Sciatic nerve (tissue), 2 donors: ENCODE data around the gene AQP7. TPM values are rescaled to one million over a fixed set of nuclear protein-coding genes. Genes with fewer than 3 reads are reported as not detected.
"Not testable (repeated sequence)": the region's sequence is repeated elsewhere in the genome, so short reads cannot be mapped to it uniquely, and the experiment has no call there.

Source experiments
- ATAC-seq: fragments of 200-7000 bp; cut with Tn5 transposase; one replicate; pipeline ENCODE4 v1.9.1; 2020; ENCODE audit warnings: mild to moderate bottlenecking, moderate library complexity
- DNase-seq: peaks from one replicate; pipeline ENCODE4 v3.0.0-alpha.2; 2020; ENCODE audit warnings: low spot score
- intact Hi-C: fragments of 100-400 bp; cut with DNase I; formaldehyde crosslinking; loops from one replicate; pipeline ENCODE4 v1.14.2; 2022
- total RNA-seq: library from RNA; stranded (reverse); fragmentation: NEBNext Ultra II Directional; extraction: Animal tissue kit (Norgen Biotek cat#: 25700); gene quantifications from one replicate; pipeline ENCODE4 v1.2.1, GENCODE V29; 2021
- donor health status: DM: no; HTN: no; CAD: no.
- donor health status: DM: no; HTN: no; CAD: no.

Gene AQP7
- total RNA-seq, result 36.7 TPM

DNA sequence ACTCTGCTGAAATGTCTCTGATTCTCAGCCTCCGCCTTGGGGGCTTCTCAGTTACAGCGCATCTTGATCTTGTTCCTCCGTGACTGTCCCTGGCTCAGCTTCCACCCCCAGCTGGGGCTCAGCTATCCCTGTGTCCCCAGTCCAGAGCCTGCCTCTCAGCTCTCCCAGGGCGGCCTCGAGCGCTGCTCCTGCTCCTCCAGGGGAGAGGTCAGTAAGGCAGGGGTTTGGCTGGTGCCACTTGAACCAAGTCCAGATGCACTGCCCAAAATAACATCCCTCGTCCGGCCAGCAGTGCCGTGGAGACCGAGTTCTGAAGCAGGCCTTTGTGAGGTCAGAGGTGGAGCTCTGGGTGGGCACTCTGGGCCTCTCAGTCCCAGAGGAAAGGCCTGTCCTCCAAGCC is at the start of gene AQP7:
Gene AQP7 (minus strand): TSS at position 198 of the 400 bp plus-strand sequence. CDS start 1,306 bp downstream, outside the sequence.
- intact Hi-C loops, ATAC-seq, DNase-seq: not testable (repeated sequence)

DNA sequence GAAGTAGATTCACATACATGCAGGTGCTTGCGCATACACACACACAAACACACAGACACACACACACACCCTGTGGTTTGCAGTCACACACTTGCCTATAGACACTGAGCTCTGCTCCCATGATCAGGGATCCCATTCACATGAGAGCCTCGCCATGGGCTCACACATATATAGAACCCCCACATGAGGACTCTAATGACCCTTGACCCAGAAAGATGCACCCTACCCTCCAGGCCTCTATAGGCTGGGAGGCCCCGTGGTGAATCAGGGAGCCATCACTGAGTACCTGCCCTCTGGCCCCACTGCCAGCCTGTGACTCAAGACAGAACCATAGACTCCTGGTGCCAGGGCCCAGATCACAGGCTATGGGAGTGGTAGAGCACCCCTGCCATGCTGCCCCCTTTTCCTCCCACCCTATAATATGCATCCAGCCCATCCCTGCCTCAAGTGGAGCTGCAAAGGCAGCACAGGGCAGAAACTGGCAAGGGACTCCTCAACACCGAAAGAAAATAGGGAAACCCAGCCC is 48.3 kb upstream of the AQP7 start:
- intact Hi-C loops, result no loop called here
- DNase-seq, result no peak
- ATAC-seq, result no peak

DNA sequence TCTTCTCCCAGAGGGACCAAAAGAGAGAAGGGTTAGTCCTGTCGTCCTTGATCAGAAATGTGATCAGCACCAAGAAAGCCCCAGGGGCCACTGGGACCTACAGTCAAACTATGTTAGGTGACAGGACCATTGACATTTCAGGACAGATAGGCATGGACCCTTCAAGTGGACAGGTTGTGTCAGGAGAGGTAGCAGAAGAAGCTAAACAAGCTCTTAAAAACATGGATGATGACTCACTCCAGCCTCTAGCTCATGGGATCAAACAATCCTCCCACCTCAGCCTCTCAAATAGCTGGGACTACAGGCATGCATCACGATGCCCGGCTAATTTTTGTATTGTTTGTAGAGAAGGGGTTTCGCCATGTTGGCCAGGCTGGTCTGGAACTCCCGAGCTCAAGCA is 47.3 kb upstream of the AQP7 start:
- no peak for ATAC-seq
- intact Hi-C loops, result no loop called here

DNA sequence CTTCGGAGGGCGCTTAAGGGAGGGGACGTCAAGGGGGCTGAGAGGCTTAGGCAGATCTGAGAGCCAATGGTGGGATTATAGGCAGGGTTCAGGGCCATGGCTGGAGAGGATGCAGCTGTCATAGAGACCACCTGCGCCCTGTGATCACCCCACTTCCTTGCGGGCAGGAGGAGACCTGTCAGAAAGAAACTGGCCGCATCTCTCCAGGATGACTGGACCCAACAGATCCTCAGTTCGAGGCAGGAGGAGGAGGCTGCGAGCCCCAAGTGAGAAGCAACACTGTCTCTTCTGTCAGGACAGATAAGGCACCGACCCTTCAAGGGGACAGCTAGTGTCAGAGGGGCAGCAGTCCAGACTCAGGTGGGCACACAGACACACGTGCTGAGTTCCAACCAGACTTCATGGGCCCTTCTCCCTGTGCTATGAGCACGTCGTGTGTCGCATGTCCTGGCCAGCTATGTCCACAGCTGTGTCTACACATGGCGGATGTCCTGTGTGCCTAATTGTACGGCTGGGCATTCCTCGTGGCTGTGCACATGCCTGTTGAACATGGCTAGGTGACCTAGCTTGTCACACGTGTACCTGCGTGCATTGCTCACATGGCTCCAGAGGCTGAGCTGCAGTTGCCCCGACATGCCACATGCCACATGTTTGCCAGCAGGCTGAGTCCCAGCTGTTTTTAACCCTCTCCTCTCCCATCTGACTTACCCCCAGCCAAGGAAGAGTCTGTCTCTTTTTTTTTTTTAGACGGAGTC is 45.6 kb upstream of the AQP7 start:
- no peak for DNase-seq
- intact Hi-C loops, result no loop called here
- no peak for ATAC-seq

More for the DNA sequence above, 47.3 kb upstream of the AQP7 start:
- no peak for DNase-seq

DNA sequence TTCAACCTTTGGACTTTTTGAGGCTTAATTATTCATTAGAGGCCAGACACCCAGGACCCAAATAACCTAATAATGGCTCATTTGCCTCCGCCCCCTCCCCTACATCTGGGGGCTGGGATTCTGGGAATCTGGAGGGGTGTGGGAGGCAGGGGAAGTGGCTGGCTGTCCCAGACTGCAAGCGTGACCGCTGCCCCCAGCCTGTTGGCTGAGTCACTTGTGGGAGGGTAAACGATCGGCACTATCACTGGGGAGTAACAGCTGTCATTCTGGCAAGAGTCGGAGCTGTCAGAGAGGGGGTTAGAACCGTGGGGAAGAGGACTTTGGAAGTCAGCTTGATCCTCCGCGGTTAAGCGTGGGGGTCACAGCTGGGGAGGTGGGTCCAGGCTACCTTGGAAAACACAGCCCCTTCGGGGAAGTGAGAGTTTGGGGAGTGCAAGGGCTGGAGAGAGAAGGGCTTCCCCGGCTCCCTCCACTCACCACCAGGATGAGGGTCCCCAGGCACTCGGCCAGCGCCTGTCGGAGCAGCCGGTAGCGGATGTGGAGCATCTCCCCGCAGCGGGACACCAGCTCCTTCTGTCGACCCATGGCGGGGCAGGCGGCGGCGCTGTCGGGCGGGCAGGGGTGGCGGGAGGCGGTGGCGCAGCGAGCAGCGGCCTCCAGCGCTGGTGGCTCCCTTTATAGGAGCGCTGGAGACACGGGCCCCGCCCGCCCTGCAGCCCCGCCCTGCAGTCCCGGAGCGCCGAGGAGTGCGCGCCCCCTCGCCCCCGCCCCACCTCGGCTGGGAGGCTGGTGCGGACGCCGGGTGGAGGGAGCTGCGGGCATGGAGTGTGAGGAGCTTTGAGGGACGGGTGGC is 44.8 kb upstream of the AQP7 start, which contains the start of gene AQP3:
Gene AQP3 (minus strand): TSS at position 648 of the 853 bp plus-strand sequence. CDS start 63 bp downstream, at position 585.
- ATAC-seq (peak; percentile 78), DNase-seq (peak; percentile 79)
- intact Hi-C loops, result no loop called here

DNA sequence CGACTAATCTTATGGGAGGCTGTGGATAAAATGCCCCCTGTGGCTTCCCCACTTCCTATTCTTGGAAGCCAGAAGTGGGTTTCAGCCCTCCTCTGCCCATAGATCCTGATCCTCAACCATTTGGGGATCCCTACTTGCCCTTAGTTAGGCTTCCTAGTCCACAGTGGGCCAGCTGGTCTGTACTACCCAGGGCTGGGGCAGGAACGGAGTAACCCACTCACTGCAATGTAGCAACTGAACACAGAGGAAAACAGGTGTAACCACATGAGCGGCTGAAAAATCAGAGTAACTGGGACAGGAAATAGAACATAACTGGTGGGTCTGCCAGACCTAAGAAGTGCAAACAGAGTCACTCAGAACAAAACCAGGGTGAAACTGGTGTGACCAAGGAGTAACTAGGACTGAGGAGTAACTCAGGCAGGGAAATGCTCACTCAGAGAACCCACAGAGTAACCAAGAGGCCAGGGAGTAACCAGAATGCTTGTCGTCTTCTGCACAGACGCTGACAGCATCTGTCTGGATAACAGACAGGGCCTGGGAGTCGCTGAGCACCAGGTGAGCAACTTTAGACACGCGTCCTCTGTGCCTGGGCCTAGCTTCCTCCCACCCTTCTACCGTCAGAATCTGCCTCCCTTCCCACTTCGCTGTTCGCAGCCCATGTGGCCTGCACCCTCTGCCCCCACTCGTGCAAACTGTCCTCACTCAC is 44.0 kb upstream of the AQP7 start:
- ATAC-seq, result peak; percentile 36
- DNase-seq, result no peak
- intact Hi-C loops, result no loop called here

DNA sequence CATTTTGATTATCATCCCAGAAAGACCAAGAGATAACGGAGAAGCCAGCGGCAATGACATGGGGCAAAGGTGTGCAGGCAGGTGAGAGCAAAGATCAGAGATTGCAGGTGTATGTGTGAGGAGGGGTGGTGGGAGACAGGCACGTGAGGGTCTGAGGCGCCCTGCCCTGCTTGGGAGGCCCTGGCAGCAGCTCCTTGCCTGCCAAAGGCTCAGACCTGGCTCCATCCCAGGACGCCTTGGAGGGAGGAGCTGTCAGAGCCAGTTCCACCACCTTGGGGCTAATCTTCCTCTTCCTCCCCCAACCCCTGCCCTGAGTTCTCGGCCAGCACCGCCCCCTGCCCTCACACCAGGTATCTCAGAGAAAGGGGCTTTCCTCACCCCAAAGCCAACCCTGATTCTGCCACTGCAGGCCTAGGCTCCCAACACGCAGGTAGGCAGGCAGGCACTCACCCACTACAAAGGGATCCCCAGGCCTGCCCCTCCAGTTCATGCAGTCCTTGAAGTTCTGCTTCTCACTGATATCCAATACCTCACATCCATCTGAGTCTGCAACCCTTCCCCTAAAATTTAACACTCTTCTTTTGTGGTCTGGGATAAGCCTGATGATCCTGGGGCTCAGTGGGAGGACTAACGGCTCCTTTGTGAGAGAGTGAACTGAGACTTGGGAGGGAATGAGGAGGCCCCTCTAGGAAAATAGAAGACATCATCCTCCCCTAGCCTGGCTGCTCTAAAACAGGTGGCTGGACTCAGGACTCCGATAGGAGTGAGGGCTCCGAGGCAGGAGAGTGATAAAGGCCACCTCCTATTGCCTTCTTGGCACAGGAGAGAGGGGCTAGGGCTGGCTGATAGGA is 43.2 kb upstream of the AQP7 start:
- ATAC-seq, result no peak
- intact Hi-C loops, result no loop called here
- no peak for DNase-seq

DNA sequence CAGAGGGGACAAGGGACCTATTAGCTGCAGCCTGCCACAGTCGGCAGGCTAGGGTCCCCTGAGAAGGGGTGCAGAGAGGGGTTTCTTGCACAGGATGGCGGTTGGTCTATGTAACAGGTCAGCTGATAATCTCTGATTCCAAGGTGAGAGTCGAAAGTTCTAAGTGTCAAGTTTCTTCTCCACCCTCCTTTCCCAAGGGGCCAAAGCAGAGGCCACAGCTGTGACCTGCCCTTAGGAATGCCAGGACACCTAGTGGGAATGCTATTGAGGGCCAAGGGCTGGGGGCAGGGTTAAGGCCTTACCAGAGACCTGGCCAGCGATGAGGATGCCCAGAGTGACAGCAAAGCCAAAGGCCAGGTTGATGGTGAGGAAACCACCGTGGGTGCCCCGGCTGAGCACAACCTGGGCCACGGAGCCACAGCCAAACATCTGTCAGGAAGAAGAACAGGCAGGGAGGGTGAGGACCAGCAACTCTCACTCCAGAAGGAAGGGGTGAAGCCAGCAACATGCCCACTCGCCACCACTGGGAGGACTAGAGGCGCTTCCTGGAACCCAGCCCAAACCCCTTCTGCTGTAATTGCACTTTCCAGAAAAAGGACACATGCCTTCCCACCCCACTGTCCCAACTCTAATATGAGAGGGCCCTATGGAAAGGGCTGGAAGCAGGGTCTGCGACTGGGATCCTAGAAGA is 41.2 kb upstream of the AQP7 start:
- no peak for ATAC-seq
- intact Hi-C loops, result no loop called here
- no peak for DNase-seq

DNA sequence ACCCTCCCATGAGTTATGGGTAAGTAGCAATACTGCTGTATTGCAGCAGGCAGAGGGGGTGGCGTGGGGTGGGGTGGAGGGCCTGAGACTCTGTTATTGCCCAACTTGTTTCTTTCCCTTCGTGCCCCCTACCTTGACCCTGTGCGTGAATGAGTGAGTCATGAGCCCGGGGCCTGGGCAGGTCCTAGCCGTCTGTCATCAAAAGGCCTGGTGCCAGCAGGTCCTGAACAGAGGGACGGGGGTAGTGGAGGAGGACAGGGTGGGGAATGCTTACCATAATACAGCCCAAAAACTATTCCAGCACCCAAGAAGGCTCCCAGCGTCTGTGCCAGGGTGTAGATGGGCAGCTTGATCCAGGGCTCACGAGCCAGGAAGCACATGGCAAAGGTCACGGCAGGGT is 40.7 kb upstream of the AQP7 start:
- no peak for DNase-seq
- no peak for ATAC-seq
- intact Hi-C loops, result no loop called here

DNA sequence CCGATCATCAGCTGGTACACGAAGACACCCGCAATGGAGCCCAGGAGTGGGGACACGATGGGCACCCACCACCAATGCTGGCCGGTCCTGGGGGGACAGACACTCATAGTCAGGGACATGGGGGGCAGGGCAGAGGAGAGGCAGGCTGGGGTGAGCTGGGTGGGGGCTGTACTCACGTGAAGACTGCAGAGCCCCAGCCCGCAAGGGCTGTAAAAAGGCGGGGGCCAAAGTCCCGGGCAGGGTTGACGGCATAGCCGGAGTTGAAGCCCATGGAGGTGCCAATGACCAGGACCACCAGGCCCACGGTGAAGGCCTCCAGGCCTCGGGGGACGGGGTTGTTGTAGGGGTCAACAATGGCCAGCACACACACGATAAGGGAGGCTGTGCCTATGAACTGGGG is 39.8 kb upstream of the AQP7 start:
- no peak for DNase-seq
- intact Hi-C loops, result no loop called here
- ATAC-seq, result no peak

DNA sequence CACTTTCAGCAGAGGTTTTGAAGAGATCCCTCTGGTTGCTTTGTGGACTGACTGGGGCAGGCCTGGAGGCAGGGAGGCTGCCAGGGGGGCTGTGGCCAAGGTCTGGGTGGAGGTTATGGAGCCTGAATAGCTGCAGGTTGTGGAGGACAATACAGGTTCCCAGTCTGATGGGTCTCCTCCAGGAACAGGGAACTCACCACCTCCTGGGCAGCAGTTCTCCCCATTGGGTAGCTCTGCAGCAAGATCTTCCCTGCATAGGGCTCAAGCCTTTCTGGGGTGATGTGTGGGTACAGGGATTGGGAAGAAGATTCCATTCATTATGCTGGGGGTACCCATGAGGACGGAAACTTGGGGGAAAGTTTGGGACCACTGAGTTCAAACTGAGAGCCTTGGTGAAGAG is 38.2 kb upstream of the AQP7 start:
- ATAC-seq (no peak), DNase-seq (no peak)
- intact Hi-C loops, result no loop called here

DNA sequence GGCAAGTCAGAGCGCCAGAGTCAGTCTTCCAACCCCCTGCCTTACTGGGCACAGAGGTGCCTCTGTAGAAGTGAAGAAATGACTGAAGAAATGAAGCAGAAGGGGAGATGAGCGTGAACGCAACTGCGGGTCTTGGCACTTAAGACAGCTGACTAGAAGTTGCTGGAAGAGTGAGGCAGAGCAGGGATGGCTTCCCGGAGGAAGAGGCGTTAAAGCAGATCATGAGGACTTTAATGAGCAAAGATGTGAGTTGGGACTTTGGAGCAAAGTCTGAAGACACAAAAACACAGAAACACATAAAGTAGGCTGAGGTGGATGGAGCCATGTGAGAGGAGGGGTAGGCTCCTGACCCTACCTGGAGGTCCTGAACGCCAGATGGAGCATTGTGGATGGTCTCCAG is 37.8 kb upstream of the AQP7 start:
- intact Hi-C loops, result no loop called here
- no peak for ATAC-seq

DNA sequence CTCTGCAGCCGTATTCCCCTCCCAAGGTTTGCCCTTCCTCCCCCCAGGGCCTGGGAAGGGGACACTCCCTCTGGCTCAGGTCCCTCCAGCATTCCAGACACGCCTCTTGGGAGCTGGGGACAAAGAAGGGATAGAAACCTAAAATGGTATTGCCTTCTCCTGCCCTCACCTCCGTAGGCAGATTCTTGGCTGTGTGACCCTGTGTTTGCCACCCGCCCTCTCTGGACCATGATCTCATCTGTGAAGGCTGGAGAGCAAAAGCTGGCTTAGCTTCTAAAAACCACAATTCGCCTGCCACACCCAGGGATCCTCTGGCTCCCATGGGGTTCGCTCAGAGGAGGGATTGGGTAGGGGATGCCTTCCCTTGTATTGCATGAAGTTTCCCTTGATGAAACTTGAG is 37.4 kb upstream of the AQP7 start:
- no peak for DNase-seq
- ATAC-seq, result no peak
- intact Hi-C loops, result no loop called here

More for the DNA sequence above, 37.8 kb upstream of the AQP7 start:
- DNase-seq, result no peak

DNA sequence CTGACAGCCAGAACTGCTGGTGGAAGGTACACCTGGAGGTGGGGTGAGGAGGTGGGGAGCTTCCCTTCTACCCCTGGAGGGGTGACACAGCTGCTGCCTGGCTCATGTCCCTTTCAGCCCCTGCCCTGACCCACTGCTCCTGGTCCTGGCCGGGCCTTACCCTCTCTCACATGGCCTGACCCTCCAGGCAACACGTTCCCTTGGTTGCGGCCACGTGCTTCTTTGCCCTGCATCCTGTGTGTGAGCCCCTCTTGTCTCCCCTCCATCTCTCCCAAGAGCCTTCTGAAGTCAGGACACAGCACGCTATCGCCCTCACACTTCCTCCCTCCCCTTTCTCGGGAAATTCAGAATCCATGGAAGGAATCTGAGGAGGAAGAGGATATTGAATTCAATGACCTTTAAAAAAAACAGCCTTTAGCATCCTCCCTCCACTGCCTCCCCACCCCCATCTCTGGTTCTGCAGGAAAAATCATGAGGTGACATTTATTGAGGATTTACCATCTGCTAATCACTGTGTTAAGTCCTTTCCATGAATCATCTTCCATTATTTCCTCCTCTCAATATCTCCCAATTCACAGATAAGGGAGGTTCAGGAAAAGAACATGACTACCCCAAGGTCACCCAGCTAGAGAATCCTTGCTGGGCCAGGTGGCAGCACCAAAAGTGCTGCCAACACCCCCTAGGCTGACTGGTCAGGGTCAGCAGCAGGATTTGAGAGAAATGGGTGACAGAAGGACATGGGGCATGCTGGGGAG is 36.7 kb upstream of the AQP7 start:
- ATAC-seq, result no peak
- intact Hi-C loops, result no loop called here
- no peak for DNase-seq

DNA sequence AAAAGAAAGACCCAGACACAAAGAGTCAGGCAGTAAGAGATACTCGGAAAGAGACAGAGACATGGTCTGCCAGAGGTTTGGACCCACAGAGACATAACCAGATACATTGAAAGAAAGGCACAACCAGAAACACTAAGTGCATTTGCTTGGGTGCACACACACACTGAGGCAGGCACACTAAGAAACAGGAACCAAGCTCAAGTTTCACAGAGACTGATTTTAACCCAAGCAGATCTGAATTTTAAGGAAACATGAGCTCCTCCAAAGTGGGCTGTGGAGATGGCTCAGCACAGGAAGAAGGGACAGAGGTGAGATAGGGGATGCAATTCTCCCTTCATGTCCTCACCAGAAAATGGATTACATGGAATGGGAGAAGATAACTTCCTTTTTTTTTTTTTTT is 35.5 kb upstream of the AQP7 start:
- DNase-seq, result no peak
- intact Hi-C loops, result no loop called here
- no peak for ATAC-seq

DNA sequence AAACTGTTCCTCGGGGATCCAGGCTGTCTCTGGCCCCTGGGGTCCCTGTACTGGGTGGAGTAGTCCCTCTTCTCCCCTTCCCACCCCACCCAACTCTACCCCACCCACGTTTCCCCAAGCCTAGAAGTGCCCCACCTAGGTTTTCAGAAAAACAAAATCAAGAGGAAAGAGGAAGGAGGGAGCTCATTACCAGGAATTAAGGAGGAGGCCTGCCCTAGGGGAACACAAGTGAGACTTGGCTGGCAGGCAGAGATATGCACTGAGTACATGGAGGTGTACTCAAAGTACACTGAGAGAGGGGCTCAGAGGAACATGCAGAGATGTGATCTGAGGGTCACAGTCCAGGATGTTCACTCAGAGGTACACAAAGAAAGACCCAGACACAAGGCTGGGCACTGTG is 34.8 kb upstream of the AQP7 start:
- DNase-seq (no peak), ATAC-seq (peak; percentile 27)
- intact Hi-C loops, result no loop called here

DNA sequence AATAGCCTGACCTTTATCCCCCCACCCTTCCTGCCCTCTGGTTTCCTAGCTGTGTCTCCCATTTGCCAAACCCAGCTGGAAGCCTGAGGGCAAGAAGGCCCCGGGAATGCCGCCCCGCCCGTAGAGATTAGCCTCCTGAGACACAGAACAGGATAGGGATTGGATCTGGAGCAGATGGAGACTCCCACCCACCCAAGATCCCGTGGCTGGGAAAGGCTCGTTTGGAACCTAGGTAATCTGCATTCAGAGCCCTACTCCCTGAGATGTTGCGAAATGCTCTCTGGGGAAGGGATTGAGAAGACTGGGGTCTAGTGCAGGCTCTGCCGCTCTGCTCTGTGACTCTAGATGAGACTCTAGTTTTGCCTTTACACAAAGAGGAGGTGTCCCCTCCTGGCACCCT is 34.1 kb upstream of the AQP7 start:
- peak; percentile 61 for ATAC-seq
- DNase-seq, result no peak
- intact Hi-C loops, result no loop called here
